Measurements from ENCODE around the gene MAP7. TPM values are rescaled to one million over a fixed set of nuclear protein-coding genes. Genes with fewer than 3 reads are reported as not detected.

MAP7 gene
- total and polyA plus RNA-seq, 8 donors: 15.7 to 22.0 (median 17.3) TPM

- Histone ChIP-seq H3K4me1 (no peaks in the 10 kb centered on the region), H3K4me3 (no peak overlapping the region), H3K9me3 (no peaks in the 10 kb centered on the region), H3K27me3 (no peaks in the 10 kb centered on the region), H3K27ac (no peak overlapping the region), H3K36me3 (no peaks in the 10 kb centered on the region)
- TF ChIP-seq CTCF (IDR thresholded peaks at IDR 0.05): no peak
- DNase-seq (no peak), ATAC-seq (no peak)
- intact Hi-C loops (cut with DNase I): no loop called here
Observed at GRCh38 chr6:136426627-136427377, 123.4 kb downstream of the MAP7 start.

- no peaks in the 10 kb centered on the region for H3K9me3 ChIP-seq
- H3K4me1 ChIP-seq: no peaks in the 10 kb centered on the region
- no peaks in the 10 kb centered on the region for H3K36me3 ChIP-seq
- DNase-seq: no peak
- ATAC-seq: no peak
- H3K27me3 ChIP-seq: no peaks in the 10 kb centered on the region
- intact Hi-C loops (cut with DNase I): no loop called here
- H3K27ac ChIP-seq: no peak overlapping the region
- no peak overlapping the region for H3K4me3 ChIP-seq
- TF ChIP-seq CTCF (IDR thresholded peaks at IDR 0.05): no peak
Observed at GRCh38 chr6:136425793-136426192, 124.4 kb downstream of the MAP7 start.

GRCh38 chr6:136424901-136425300 lies 125.3 kb downstream of the MAP7 start:
- Histone ChIP-seq H3K9me3 (no peaks in the 10 kb centered on the region), H3K36me3 (no peaks in the 10 kb centered on the region), H3K27ac (no peak overlapping the region), H3K4me3 (no peak overlapping the region), H3K27me3 (no peaks in the 10 kb centered on the region), H3K4me1 (no peaks in the 10 kb centered on the region)
- no peak for ATAC-seq
- intact Hi-C loops (cut with DNase I): no loop called here
- DNase-seq: no peak
- TF ChIP-seq CTCF (IDR thresholded peaks at IDR 0.05): no peak

GRCh38 chr6:136424450-136424849 lies 125.8 kb downstream of the MAP7 start:
- intact Hi-C loops (cut with DNase I): no loop called here
- no peak for DNase-seq

More at GRCh38 chr6:136424450-136424849, 125.8 kb downstream of the MAP7 start:
- ATAC-seq: no peak
- Histone ChIP-seq H3K36me3 (no peaks in the 10 kb centered on the region), H3K4me1 (no peaks in the 10 kb centered on the region), H3K9me3 (no peaks in the 10 kb centered on the region), H3K4me3 (no peak overlapping the region), H3K27ac (no peak overlapping the region), H3K27me3 (no peaks in the 10 kb centered on the region)
- TF ChIP-seq CTCF (IDR thresholded peaks at IDR 0.05): no peak
